Stomach (tissue), 9 donors: Measurements from ENCODE around the gene PRMT3. TPM values are rescaled to one million over a fixed set of nuclear protein-coding genes. Genes with fewer than 3 reads are reported as not detected.

Experiments used
- DNase-seq, 2 donors: peaks; one replicate each; pipeline versions ENCODE4 v3.0.0 to v3.0.0-alpha.2; 2013 to 2019
- H3K27ac ChIP-seq, 5 donors: fragments of 200-600 bp in 4 of 5; sonication (generic) in 4 of 5; one replicate each; pipeline ENCODE4 v1.5.1; 2013 to 2019; ENCODE audit warnings: mild to moderate bottlenecking in 1 of 5, moderate library complexity in 1 of 5
- H3K27me3 ChIP-seq, 3 donors: fragments of 200-600 bp; sonication (generic); one replicate each; pipeline ENCODE4 v1.5.1; 2017 to 2019; ENCODE audit warnings: mixed run types in 1 of 3
- H3K36me3 ChIP-seq, 4 donors: fragments of 200-600 bp; sonication (generic); 1 replicate in 3 of 4; 2 replicates in 1 of 4; pipeline ENCODE4 v1.5.1; 2016 to 2019
- H3K4me1 ChIP-seq, 4 donors: fragments of 200-600 bp; sonication (generic); one replicate each; pipeline ENCODE4 v1.5.1; 2016 to 2019
- H3K4me3 ChIP-seq, 4 donors: fragments of 200-600 bp; sonication (generic) in 3 of 4; one replicate each; pipeline ENCODE4 v1.5.1; 2016 to 2019; ENCODE audit warnings: mild to moderate bottlenecking in 1 of 4
- H3K9me3 ChIP-seq, 4 donors: fragments of 200-600 bp; sonication (generic); one replicate each; pipeline ENCODE4 v1.5.1; 2016 to 2019
- EP300 ChIP-seq: sonication (generic); formaldehyde crosslinking; IDR thresholded peaks from one replicate; pipeline ENCODE4 v1.6.1; 2017; ENCODE audit warnings: antibody characterized with exemption
- POLR2A ChIP-seq, 4 donors: fragments of 450-650 bp; IDR thresholded peaks; one replicate each; pipeline ENCODE4 v1.6.1; 2016; ENCODE audit warnings: antibody characterized with exemption in 4 of 4, control low read depth in 2 of 4, mild to moderate bottlenecking in 1 of 4, moderate library complexity in 1 of 4
- POLR2AphosphoS5 ChIP-seq, 3 donors: sonication (generic); formaldehyde crosslinking; IDR thresholded peaks; one replicate each; pipeline ENCODE4 v1.6.1; 2016; ENCODE audit warnings: antibody characterized with exemption in 3 of 3
- WGBS, 5 donors: extraction: QIAGEN DNeasy Blood & Tissue Kit in 3 of 5; methylation state at CpG; one replicate each; pipeline versions ENCODE4 v1.1.5 to v1.1.7; 2013 to 2018; 5-methylcytosine and 5-hydroxymethylcytosine counted together
- intact Hi-C: fragments of 100-400 bp; cut with DNase I; formaldehyde crosslinking; loops from one replicate; pipeline ENCODE4 v1.15.1; 2023; ENCODE audit warnings: low total_unique reads
- polyA plus RNA-seq, 3 donors: library from polyadenylated mRNA; stranded (reverse); fragments of 200-250 nt; gene quantifications; one replicate each; pipeline ENCODE4 v1.2.3, GENCODE V29; 2013
- total RNA-seq, 5 donors: library from RNA; depleted of rRNA; stranded (reverse); fragments of >200 nt; gene quantifications; one replicate each; pipeline versions ENCODE4 v1.1.0 to v1.2.3, GENCODE V29; 2014 to 2016
- TF ChIP-seq, protein P1 (sequence below), 7 experiments: fragments of 450-650 bp in 4 of 7; fragments of 200-600 bp in 3 of 7; sonication (generic) in 3 of 7; IDR thresholded peaks; one replicate each; pipeline ENCODE4 v1.5.1; 2016 to 2019; ENCODE audit warnings: antibody characterized with exemption in 7 of 7, control low read depth in 2 of 7, mild to moderate bottlenecking in 1 of 7
- donor health status: healthy with polysubstance abuse.
- donor health status: Bipolar disorder and iron deficiency.
- donor health status: healthy.

The PRMT3 gene
- total and polyA plus RNA-seq, 8 donors: 4.7 to 54.5 (median 9.7) TPM

DNA sequence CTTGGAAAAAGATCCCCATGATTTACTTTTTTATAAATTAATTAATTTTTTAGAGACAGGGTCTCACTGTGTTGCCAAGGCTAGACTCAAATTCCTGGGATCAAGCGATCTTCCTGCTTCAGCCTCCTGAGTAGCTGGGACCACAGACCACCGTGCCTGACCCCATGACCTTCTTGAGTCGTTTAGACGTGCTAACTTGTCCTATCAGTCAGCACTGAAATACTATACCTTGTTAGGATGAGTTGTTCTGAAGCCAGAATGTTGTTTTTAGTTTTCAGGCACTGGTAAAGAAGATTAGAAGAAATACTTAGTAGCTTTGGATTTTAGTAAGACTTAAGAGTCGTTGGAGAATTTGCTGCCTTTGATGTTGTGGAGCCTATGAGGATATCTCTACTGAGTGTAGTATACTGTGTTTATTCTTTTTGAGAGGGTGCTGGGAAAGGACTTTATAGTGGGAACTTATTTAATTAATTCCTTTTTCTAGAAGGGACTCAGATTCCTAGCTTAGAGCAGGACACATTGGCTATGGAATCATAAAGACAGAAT is 15.4 kb upstream of the PRMT3 start:
- no peak for DNase-seq
- no peak for TF ChIP-seq POLR2AphosphoS5 (IDR thresholded peaks at IDR 0.05)
- no peak for TF ChIP-seq POLR2A (IDR thresholded peaks at IDR 0.05)
- TF ChIP-seq, protein P1, sequence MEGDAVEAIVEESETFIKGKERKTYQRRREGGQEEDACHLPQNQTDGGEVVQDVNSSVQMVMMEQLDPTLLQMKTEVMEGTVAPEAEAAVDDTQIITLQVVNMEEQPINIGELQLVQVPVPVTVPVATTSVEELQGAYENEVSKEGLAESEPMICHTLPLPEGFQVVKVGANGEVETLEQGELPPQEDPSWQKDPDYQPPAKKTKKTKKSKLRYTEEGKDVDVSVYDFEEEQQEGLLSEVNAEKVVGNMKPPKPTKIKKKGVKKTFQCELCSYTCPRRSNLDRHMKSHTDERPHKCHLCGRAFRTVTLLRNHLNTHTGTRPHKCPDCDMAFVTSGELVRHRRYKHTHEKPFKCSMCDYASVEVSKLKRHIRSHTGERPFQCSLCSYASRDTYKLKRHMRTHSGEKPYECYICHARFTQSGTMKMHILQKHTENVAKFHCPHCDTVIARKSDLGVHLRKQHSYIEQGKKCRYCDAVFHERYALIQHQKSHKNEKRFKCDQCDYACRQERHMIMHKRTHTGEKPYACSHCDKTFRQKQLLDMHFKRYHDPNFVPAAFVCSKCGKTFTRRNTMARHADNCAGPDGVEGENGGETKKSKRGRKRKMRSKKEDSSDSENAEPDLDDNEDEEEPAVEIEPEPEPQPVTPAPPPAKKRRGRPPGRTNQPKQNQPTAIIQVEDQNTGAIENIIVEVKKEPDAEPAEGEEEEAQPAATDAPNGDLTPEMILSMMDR (IDR thresholded peaks at IDR 0.05): no peak
- no peak for TF ChIP-seq EP300
- Histone ChIP-seq H3K4me1 (peaks cover 1 to 28% (median 6%) of the 10 kb centered on the region in 4 donors), H3K4me3 (no peak overlapping the region), H3K9me3 (no peaks in the 10 kb centered on the region), H3K36me3 (peaks cover 9 to 62% (median 35%) of the 10 kb centered on the region in 4 donors), H3K27me3 (no peaks in the 10 kb centered on the region), H3K27ac (no peak overlapping the region)
- intact Hi-C loops: no loop called here
- WGBS, 5 donors: 67 to 80% (median 78%) methylated on average over 5 of the region's 5 CpGs

DNA sequence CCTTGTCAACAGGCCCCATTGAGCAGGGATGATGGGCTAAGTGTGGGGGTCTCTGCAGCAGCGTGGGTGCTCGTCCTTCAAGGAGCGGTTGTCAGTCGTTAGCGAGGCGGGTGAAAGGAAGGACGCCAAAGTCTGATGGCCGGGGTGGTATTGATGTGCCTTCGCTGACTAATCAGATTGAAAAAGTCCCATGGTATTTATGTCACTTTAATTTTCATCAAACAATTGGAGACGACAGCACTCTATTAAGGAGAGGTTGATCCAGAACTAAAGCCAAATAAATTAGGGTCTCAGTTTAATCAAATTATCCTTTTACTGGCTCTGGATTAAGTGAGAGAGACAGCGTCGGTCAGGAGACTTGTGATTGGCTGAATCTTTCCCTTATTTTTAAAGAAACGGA is 14.4 kb upstream of the PRMT3 start:
- Histone ChIP-seq H3K36me3 (peaks cover 9 to 71% (median 44%) of the 10 kb centered on the region in 4 donors), H3K9me3 (no peaks in the 10 kb centered on the region), H3K27ac (no peak overlapping the region), H3K27me3 (no peaks in the 10 kb centered on the region), H3K4me3 (no peak overlapping the region), H3K4me1 (peaks cover 0 to 19% (median 0%) of the 10 kb centered on the region in 4 donors)
- no peak for TF ChIP-seq POLR2A (IDR thresholded peaks at IDR 0.05)
- no peak for TF ChIP-seq EP300
- TF ChIP-seq POLR2AphosphoS5 (IDR thresholded peaks at IDR 0.05): no peak
- TF ChIP-seq, protein P1 (IDR thresholded peaks at IDR 0.05): no peak
- WGBS, 5 donors: 89 to 96% (median 94%) methylated on average over 13 of the region's 13 CpGs
- DNase-seq: no peak
- intact Hi-C loops: no loop called here

DNA sequence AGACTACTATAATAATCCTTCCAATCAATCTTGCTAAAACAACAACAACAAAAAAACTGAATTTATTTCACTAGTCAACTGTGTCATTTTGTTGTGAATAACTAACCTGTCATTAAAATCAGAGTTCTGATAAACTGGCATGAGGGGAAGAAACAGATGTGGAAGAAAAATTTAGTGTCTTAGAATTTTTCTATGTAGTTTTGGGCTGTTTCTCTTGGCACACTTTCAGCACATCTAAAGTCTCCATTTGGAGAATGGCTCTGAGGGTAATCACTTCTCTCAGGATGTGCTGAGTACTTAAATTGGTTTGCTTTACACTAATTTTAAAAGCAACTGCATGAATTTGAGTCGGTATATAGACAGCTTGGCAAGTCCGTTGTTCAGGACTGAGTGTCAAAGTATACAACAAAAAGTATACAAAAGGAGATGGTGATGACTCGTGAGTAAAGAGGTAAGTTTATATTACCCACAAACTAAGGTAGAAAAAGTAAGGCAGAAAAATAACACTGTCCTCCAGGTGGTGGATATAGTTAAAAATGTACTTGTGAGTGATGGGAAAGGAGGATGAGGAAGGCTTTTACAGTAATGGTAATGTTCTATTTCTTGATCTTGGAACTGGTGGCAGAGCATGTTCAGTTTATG is 13.8 kb upstream of the PRMT3 start:
- no peak overlapping the region for H3K4me3 ChIP-seq
- intact Hi-C loops: no loop called here
- whole genome bisulfite sequencing, 5 donors: 77 to 82% (median 79%) methylated on average over 3 of the region's 3 CpGs

DNA sequence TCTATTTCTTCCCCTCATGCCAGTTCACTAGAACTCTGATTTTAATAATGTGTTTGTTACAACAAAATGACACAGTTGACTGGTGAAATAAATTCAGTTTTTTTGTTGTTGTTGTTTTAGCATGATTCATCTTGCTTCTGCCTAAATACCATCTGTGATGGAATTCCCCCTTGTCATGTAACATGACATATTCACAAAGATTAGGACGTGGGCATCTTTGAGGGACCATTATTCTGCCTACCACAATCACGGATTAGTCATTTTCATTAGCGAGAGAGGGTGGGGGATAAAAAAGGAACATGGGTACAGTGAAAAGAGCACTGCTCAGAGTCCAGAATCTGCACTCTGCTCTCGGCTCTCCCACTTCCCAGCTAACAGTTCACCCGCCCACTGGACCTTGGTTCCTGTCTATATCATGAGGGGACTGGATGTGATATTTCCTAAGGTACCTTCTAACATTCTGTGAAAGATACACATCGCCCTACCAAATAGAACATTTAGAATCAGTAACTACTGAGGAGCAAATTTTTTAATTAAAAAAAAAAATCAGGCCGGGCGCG is 12.7 kb upstream of the PRMT3 start:
- Histone ChIP-seq H3K36me3 (peaks cover 9 to 78% (median 57%) of the 10 kb centered on the region in 4 donors), H3K4me1 (peaks cover 0 to 2% (median 0%) of the 10 kb centered on the region in 4 donors), H3K27me3 (no peaks in the 10 kb centered on the region), H3K9me3 (no peaks in the 10 kb centered on the region), H3K4me3 (no peak overlapping the region), H3K27ac (no peak overlapping the region)
- intact Hi-C loops: no loop called here
- no peak for DNase-seq
- WGBS, 5 donors: 88 to 94% (median 92%) methylated on average over 9 of the region's 9 CpGs
- TF ChIP-seq, protein P1 (IDR thresholded peaks at IDR 0.05): no peak
- TF ChIP-seq POLR2A (IDR thresholded peaks at IDR 0.05) (no peak), EP300 (no peak), POLR2AphosphoS5 (IDR thresholded peaks at IDR 0.05) (no peak)

More for the DNA sequence above, 13.8 kb upstream of the PRMT3 start:
- no peak overlapping the region for H3K27ac ChIP-seq
- H3K36me3 ChIP-seq: peaks cover 9 to 73% (median 47%) of the 10 kb centered on the region in 4 donors
- peaks cover 0 to 14% (median 0%) of the 10 kb centered on the region in 4 donors for H3K4me1 ChIP-seq
- DNase-seq: no peak
- no peaks in the 10 kb centered on the region for H3K9me3 ChIP-seq
- no peak for TF ChIP-seq POLR2AphosphoS5 (IDR thresholded peaks at IDR 0.05)
- TF ChIP-seq, protein P1 (IDR thresholded peaks at IDR 0.05): no peak
- no peak for TF ChIP-seq EP300
- TF ChIP-seq POLR2A (IDR thresholded peaks at IDR 0.05): no peak
- H3K27me3 ChIP-seq: no peaks in the 10 kb centered on the region
